Measurements from ENCODE around the gene NT5C3A.

The NT5C3A gene

DNA sequence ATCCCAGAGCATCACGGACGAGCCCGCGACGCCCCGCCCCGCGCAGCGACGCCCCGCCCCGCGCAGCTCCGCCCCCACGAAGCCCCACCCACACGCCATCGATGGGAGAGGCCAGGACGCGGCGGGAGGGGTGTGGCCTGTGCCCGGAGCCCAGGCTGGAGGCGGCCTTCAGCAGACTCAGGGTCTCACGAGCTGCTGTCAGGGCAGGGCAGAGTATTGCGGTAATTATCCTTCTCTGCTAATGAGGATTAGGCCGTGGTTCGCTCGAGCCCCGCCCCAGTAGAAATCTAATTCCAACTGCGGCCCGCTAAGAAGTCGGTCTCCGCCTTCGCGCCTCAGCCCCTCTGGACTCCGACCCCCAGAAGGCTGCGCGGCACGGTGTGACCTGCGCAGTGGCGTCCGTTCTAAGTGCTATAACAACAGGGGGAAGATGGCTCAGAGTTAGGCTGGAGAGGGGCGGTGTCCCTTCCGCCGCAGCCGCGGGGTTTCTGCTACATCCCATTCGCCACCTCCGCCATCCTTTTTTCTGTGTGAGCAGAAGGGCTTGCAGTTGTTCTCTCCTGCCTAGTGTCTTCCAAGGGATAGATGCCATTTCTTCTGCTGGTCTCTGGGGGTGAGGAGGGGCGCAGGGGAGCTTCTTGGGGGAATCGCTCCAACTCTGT, 337 bp upstream of the NT5C3A start:
- Mint-ChIP-seq H3K27me3 (ENCODE audit: low read depth, poor library complexity) (peaks cover 3% of the 10 kb centered on the region), H3K4me1 (peaks cover 33% of the 10 kb centered on the region), H3K9me3 (peaks cover 58% of the 10 kb centered on the region), H3K27ac (peak overlapping the region; percentile 94), H3K4me3 (peak overlapping the region; percentile 98), H3K36me3 (ENCODE audit: low read depth) (peaks cover 58% of the 10 kb centered on the region)
- TF ChIP-seq, protein P1, sequence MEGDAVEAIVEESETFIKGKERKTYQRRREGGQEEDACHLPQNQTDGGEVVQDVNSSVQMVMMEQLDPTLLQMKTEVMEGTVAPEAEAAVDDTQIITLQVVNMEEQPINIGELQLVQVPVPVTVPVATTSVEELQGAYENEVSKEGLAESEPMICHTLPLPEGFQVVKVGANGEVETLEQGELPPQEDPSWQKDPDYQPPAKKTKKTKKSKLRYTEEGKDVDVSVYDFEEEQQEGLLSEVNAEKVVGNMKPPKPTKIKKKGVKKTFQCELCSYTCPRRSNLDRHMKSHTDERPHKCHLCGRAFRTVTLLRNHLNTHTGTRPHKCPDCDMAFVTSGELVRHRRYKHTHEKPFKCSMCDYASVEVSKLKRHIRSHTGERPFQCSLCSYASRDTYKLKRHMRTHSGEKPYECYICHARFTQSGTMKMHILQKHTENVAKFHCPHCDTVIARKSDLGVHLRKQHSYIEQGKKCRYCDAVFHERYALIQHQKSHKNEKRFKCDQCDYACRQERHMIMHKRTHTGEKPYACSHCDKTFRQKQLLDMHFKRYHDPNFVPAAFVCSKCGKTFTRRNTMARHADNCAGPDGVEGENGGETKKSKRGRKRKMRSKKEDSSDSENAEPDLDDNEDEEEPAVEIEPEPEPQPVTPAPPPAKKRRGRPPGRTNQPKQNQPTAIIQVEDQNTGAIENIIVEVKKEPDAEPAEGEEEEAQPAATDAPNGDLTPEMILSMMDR (IDR thresholded peaks at IDR 0.05) = no peak
- peak; percentile 94 for DNase-seq

GRCh38 chr7:33061282-33061937, 1.2 kb downstream of the NT5C3A start:
- TF ChIP-seq, protein P1 (IDR thresholded peaks at IDR 0.05) = no peak
- H3K36me3 Mint-ChIP-seq (ENCODE audit: low read depth) = peaks cover 71% of the 10 kb centered on the region
- H3K27me3 Mint-ChIP-seq (ENCODE audit: low read depth, poor library complexity) = peaks cover 3% of the 10 kb centered on the region
- peak overlapping the region; percentile 94 for H3K27ac Mint-ChIP-seq
- peaks cover 50% of the 10 kb centered on the region for H3K9me3 Mint-ChIP-seq
- no peak for DNase-seq
- peaks cover 33% of the 10 kb centered on the region for H3K4me1 Mint-ChIP-seq
- H3K4me3 Mint-ChIP-seq = peak overlapping the region; percentile 98

DNA sequence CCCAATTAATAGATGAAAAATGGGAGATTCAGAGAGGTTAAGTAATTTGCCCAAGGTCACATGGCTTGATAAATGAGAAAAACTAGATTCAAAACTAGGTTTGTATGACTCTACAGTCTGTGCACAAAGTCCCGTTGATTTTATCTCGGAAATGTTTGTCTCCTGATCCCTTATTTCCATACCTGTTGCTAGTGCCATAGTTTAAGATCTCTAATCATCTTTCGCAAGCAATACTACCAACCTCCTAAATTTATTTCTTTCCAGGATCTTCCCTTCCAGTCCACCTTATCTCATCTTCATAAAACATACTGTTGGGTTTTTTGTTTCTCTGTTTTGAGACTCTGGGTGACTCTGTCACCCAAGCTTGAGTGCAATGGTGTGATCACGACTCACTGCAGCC, 2.9 kb downstream of the NT5C3A start:
- no peak overlapping the region for H3K4me3 Mint-ChIP-seq

GRCh38 chr7:33055158-33055557, 7.4 kb downstream of the NT5C3A start:
- TF ChIP-seq, protein P1 (IDR thresholded peaks at IDR 0.05) = no peak
- peaks cover 15% of the 10 kb centered on the region for H3K9me3 Mint-ChIP-seq
- peaks cover 3% of the 10 kb centered on the region for H3K27me3 Mint-ChIP-seq (ENCODE audit: low read depth, poor library complexity)

More for the DNA sequence above, 2.9 kb downstream of the NT5C3A start:
- H3K27me3 Mint-ChIP-seq (ENCODE audit: low read depth, poor library complexity) = peaks cover 3% of the 10 kb centered on the region
- DNase-seq = no peak
- peaks cover 32% of the 10 kb centered on the region for H3K4me1 Mint-ChIP-seq
- peaks cover 69% of the 10 kb centered on the region for H3K36me3 Mint-ChIP-seq (ENCODE audit: low read depth)
- H3K9me3 Mint-ChIP-seq = peaks cover 32% of the 10 kb centered on the region
- no peak overlapping the region for H3K27ac Mint-ChIP-seq
- TF ChIP-seq, protein P1 (IDR thresholded peaks at IDR 0.05) = no peak

GRCh38 chr7:33054261-33054964, 8.2 kb downstream of the NT5C3A start:
- Mint-ChIP-seq H3K4me1 (peaks cover 11% of the 10 kb centered on the region), H3K27me3 (ENCODE audit: low read depth, poor library complexity) (peaks cover 3% of the 10 kb centered on the region), H3K36me3 (ENCODE audit: low read depth) (peaks cover 47% of the 10 kb centered on the region), H3K4me3 (no peak overlapping the region), H3K27ac (no peak overlapping the region), H3K9me3 (peaks cover 9% of the 10 kb centered on the region)
- TF ChIP-seq, protein P1 (IDR thresholded peaks at IDR 0.05) = no peak
- no peak for DNase-seq

More at GRCh38 chr7:33055158-33055557, 7.4 kb downstream of the NT5C3A start:
- peaks cover 54% of the 10 kb centered on the region for H3K36me3 Mint-ChIP-seq (ENCODE audit: low read depth)
- peaks cover 10% of the 10 kb centered on the region for H3K4me1 Mint-ChIP-seq
- H3K27ac Mint-ChIP-seq = no peak overlapping the region
- H3K4me3 Mint-ChIP-seq = no peak overlapping the region
- DNase-seq = no peak

Measured in nephron progenitor cell (in vitro differentiated cells).